Effector CD4-positive, alpha-beta T cell (primary cell): ENCODE data around the gene EIF3K.

Experiments used
- DNase-seq: peaks from one replicate; pipeline ENCODE4 v3.0.0-alpha.2; 2020

The EIF3K gene

GRCh38 chr19:38650172-38650775 is 31.3 kb downstream of the EIF3K start:
- DNase-seq = no peak

DNA sequence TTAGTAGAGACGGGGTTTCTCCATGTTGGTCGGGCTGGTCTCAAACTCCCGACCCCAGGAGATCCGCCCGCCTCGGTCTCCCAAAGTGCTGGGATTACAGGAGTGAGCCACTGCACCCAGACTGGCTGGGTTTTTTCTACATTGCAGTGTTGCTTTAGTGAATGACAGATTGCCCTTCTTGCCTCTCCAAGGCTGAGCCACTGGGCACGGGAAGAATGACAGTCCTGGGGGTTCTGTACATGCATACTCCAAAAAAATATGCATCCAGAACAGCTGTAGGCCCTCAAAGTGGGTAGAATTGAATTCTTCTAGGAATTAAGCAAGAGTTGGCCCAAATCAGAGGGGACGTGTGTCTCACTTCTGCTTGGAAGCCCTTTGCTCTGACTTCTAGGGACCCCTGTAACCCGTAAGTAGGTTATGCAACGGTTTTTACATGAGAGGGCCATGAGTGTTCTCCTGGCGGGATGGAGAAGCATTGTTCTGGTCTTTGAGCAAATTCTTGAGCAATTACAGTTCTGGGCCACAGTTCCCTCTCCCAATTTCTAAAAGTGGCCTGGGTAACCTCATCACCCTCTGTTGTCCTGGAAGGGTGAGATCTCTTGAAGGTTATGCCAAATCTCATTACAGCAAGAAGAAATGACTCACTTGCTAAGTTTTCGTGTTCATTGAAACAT is 32.1 kb downstream of the EIF3K start:
- DNase-seq = no peak

DNA sequence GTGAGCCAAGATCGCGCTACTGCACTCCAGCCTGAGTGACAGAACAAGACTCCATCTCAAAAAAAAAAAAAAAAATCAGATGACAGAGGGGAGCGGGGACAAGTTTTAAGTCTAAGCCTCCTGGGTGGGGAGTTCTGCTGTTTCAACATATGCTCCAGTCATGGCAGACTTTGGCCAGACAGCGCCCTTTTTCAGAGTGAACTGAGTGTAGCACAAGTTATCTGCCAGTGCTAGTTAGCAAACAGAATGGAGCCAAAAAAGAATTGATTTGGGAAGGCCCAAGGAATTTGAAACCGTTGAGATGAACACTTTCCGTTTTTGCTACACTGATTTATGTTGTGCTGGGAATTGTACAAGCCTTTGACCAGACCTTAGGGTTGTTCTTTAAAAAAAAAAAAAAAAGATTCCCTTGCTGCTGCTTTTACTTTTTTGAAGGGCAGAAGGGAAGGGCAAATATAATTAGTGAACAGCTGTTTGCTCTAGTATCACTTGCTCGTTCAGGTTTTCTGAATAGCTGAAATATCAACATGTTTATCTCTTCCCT is 34.1 kb downstream of the EIF3K start:
- DNase-seq = no peak

GRCh38 chr19:38654628-38655055 is 35.7 kb downstream of the EIF3K start:
- DNase-seq = no peak

DNA sequence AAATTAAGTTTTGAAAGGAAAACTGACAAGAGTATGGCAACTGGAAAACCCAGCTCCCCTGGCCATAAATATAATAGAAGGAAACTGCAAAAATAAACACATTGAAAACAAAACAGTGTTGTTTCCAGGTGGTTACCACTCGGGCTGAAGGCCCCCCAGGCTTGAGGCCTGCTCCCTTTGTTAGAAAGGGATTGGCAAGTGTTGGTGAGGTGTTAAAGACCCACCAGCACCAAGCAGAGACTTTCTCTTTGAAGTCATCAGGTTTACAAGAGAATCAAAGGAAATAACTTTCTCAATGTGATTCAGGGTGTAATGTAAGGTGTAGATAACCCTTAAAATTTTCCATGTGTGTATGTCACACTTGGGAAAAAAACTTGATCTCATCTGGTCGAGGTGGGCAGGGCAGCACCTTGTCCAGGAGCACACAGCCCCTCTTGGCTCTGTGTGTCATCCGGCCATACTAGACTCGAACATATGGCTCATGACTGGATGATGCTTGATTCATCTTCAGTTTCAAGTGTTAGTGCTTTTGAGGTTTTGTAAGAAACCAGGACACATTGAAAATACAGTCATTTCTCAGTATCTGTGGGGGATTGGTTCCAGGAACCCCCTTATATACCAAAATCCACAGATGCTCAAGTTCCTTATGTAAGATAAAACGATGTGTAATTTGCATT is 36.3 kb downstream of the EIF3K start:
- no peak for DNase-seq

- DNase-seq = peak; percentile 40
These were observed 37.4 kb downstream of the EIF3K start for GRCh38 chr19:38656171-38656981.

GRCh38 chr19:38657633-38658222 is 38.7 kb downstream of the EIF3K start:
- DNase-seq = no peak

DNA sequence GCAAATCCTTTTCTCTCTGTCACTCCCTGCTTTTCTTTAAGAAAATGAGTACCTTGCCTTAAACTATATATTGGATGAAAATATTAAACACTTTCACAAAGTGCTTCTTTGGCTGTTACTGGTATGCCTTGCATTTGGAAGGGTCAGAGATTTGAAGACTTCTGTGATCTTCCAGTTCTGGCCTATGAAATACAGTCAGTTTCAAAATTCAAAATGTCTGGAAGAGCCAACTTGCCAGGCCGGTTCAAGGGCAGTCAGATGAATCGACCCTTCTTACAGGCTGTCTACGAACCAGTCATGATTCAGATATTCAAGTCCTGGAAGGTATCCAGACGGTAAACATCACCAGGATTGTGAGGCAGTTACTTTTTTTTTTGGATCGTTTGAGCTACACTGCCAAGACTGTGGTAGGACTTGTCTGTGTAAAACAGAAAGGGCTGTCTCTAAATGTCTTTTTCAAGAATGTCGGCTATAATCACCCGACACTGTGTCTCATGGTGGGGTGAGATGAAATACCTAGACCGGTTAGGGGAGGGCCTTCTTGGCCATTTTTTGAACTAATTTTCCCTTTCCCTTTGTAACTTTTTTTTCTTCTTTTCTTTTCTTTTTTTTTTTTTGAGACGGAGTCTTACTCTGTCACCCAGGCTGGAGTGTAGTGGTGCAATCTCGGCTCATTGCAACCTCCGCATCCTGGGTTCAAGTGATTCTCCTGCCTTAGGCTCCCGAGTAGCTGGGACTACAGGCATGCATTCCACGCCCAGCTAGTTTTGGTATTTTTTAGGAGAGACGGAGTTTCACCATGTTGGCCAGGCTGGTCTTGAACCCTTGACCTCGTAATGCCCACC is 39.7 kb downstream of the EIF3K start:
- no peak for DNase-seq

- DNase-seq = no peak
These were observed 41.7 kb downstream of the EIF3K start for GRCh38 chr19:38660724-38661123.

DNA sequence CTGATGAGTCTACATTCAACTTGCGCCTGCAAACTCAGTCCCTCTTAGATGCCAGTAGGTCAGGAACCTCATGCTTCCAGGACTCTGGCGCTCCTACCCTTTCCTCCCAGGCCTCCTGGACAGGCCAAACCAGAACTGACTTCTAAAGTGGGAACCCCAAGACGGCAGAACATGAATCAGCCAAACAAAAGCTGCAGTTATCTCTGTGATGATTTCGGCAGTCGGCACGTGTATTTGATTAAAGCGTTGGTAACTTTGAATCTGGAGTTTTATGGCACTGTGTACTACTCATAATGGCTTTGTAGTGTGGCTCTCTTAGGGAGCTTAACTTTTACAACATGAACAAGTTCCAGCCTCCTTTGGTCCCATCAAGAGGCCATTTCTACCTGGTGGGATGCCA is 42.1 kb downstream of the EIF3K start:
- no peak for DNase-seq

- no peak for DNase-seq
These were observed 43.0 kb downstream of the EIF3K start for GRCh38 chr19:38661996-38662395.

DNA sequence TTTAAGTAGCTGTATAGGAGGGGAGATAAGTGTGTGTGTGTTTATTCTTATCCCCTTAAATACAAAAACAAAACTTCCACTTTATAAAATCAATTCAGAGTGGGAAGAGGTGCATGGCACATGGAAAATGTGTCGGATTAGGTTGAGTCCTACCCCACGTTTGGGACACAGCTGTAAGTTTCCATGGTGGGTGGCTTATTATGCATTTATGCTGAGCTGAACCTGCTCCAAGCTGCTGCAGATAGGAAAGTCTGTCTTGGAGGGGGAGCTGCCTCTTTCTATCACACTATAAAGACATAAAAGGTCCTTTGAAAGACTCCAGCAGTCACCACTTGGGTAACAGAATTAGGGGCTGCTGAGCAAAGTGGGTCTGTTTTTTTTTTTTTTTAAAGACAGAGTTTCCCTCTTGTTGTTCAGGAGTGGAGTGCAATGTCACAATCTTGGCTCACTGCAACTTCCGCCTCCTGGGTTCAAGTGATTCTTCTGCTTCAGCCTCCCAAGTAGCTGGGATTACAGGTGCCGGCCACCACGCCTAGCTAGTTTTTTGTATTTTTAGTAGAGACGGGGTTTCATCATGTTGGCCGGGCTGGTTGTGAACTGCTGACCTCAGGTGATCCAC is 43.7 kb downstream of the EIF3K start:
- no peak for DNase-seq

- DNase-seq = no peak
These were observed 44.2 kb downstream of the EIF3K start for GRCh38 chr19:38663156-38663651.

DNA sequence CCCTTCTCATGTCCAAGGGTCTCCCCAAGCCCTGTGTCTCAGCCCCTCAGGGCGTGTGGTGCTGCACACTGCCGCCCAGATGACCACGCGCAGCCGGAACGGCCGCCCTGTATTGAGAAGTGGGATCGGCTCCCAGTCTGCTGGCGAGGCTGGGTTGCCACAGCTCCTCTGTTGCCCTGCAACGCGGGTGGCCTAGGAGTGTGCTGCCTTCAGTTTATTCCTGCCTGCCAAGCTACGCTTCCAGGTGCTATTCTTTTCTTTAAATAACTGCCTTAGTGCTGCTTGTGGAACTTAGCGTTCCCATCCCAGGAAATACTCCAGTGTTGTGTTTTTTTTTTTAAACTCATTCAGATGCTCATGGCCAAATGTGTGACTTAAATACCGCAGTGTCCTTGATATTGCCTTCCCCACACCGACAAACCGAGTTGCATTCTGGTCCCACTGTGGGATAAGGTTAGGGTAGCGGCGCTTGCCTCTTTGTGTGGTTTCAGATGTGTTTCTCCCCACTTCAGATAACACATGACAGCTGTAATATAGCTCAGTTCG is 45.0 kb downstream of the EIF3K start:
- DNase-seq = no peak

DNA sequence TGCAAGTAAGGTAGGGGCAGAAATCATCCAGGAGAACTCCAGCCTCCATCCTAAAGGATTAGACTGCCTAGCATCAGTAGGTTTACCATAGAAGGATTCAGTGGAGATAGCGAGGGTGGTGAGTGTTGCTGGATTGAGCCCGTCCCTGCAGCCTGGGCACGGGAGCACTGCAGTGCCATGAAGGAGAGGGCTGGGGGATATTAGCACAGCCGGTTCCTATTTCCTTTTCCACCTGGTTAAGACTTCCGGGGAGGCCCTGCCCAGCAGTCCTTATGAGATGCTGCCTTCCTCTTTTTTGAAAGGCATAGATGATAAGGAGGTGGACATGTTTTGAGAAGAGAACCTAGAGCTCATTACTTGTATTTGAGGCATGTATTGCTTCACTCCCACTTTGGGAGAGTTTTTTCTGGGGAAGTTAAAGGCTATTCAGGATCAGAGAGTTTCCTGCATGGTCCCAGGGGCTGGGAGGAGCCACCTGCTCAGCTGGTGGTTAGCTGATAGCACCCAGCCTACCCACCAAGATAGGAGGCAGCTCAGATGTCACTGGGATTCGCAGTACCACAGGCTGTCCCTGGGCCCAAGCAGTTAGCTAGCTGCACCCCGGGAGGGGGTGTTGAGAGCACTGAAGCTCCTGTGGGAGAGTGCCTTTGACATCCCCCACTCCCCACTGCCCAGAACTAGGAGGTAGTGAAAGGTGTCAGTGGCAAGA is 45.7 kb downstream of the EIF3K start:
- no peak for DNase-seq

GRCh38 chr19:38665219-38665931 is 46.4 kb downstream of the EIF3K start:
- no peak for DNase-seq

GRCh38 chr19:38665950-38666662 is 47.1 kb downstream of the EIF3K start:
- DNase-seq = no peak

DNA sequence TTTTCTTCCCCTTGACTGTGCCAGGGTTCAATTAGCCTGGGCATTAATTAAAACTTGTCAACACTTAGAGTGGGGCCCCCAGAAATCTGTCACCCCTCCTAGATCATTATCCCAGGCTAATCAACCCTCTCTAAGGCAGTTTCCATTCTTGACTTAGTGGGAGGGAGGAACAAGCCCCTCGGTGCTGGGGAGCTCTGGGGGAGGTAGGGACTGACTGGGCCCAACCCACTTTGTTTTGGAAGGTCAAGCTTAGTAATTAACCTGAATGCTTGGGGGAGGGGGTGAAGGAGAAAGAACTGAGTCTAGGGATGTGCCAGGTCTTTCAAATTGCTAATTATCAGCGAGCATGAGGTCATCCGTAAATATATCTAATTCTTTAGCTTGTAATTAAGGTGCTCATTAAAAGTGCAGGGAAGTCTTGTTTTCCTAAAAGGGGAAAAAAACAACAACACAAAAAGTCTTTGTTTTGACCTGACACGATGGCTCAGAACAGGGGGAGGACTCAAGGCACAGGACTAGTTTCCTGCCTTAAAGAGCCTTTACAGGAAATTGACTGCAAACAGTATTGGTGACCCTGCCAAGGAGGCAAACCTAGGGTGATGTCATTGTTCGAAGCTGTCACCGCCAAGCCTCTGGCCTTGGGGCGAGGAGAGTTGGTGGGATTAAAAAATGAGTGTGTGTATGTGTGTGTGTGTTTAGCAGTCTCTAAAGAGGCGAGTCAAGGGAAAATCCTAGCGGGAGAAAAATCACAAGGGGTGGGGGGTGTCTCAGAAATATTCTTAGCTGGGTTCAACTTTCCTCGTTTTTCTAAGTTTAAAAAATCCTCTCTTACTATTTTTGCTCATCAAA is 47.9 kb downstream of the EIF3K start:
- peak; percentile 23 for DNase-seq
